ENCODE results near the gene CSRP1.
"Not testable (repeated sequence)": the region's sequence is repeated elsewhere in the genome, so short reads cannot be mapped to it uniquely, and the experiment has no call there.

The CSRP1 gene

GRCh38 chr1:201495551-201496295 lies 11.2 kb downstream of the CSRP1 start:
- DNase-seq = no peak

- no peak for DNase-seq
These were observed 12.9 kb downstream of the CSRP1 start for GRCh38 chr1:201493757-201494617.

- DNase-seq = not testable (repeated sequence)
These were observed 13.8 kb downstream of the CSRP1 start for GRCh38 chr1:201493026-201493656.

- DNase-seq = no peak
These were observed 14.9 kb downstream of the CSRP1 start for GRCh38 chr1:201491896-201492511.

GRCh38 chr1:201490708-201491131 lies 16.2 kb downstream of the CSRP1 start:
- DNase-seq = no peak

GRCh38 chr1:201489643-201490261 lies 17.2 kb downstream of the CSRP1 start:
- DNase-seq = no peak

GRCh38 chr1:201488830-201489589 lies 17.9 kb downstream of the CSRP1 start:
- DNase-seq = no peak

- DNase-seq = no peak
These were observed 19.2 kb downstream of the CSRP1 start for GRCh38 chr1:201487742-201488141.

- no peak for DNase-seq
These were observed 20.7 kb downstream of the CSRP1 start for GRCh38 chr1:201486187-201486586.

GRCh38 chr1:201485184-201485774 lies 21.6 kb downstream of the CSRP1 start:
- no peak for DNase-seq

GRCh38 chr1:201483373-201483949 lies 23.5 kb downstream of the CSRP1 start:
- no peak for DNase-seq

- no peak for DNase-seq
These were observed 24.2 kb downstream of the CSRP1 start for GRCh38 chr1:201482755-201483154.

GRCh38 chr1:201481761-201482493 lies 25.0 kb downstream of the CSRP1 start:
- DNase-seq = peak; percentile 39

GRCh38 chr1:201481004-201481380 lies 25.9 kb downstream of the CSRP1 start:
- no peak for DNase-seq

GRCh38 chr1:201480231-201481003 lies 26.5 kb downstream of the CSRP1 start:
- peak; percentile 63 for DNase-seq

- DNase-seq = no peak
These were observed 27.7 kb downstream of the CSRP1 start for GRCh38 chr1:201479201-201479730.

GRCh38 chr1:201478666-201479065 lies 28.3 kb downstream of the CSRP1 start:
- DNase-seq = not testable (repeated sequence)

GRCh38 chr1:201476670-201477344 lies 30.1 kb downstream of the CSRP1 start:
- no peak for DNase-seq
